AG09309 (cell line): ENCODE results near the gene SLC27A4.

ENCODE experiments used
- DNase-seq: peaks from one replicate; pipeline ENCODE4 v3.0.0-alpha.2; 2010; ENCODE audit warnings: low read depth
- H3K4me3 ChIP-seq: 2 replicates; pipeline ENCODE4 v1.5.1; 2011; ENCODE audit warnings: mild to moderate bottlenecking, low read depth, low read length, moderate library complexity; ENCODE audit not compliant: control insufficient read depth
- TF ChIP-seq, protein P1 (sequence below): IDR thresholded peaks from 2 replicates; pipeline ENCODE4 v1.5.1; 2011; ENCODE audit warnings: mild to moderate bottlenecking, low read depth, low read length, inconsistent platforms; ENCODE audit not compliant: insufficient read depth, control insufficient read depth; ENCODE audit errors: missing control alignments

Gene SLC27A4

DNA sequence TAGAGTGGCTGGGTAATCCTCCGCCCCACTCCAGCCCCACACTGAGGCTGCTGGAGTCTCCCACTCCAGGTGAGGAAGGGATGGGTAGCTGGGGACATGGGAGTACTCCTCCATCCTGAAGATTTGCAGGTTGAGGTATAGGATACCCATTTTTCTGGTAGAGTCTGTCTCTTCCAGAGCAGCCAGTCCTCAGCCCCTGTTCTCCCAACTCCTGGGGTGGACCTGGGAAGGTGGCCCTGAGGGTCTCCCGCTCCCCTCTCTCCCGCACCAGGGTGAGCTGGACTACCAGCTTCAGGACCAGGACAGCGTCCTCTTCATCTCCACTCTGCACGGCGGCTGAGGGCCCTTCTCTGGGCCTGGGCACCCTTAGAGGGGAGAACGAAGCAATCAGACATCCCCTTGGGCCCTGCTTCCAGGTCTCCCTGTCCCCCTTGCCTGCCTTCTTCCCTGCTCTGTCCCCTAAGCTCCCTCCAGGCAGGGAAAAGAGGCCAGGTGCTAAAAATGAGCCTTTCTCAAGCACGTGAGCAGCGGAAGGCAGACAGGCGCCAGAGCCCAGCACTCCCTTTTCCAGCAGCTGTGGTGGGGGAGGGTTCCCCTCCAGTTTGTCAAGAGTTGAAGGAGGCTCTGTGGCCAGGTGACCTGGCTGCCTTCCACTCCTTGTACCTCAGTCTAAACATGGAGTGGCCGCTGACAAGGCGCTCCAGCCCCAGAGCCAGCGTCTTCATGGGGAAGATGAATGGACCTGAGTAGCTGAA lies 49.2 kb downstream of the SLC27A4 start:
- H3K4me3 ChIP-seq: no peak overlapping the region
- no peak for DNase-seq
- TF ChIP-seq, protein P1, sequence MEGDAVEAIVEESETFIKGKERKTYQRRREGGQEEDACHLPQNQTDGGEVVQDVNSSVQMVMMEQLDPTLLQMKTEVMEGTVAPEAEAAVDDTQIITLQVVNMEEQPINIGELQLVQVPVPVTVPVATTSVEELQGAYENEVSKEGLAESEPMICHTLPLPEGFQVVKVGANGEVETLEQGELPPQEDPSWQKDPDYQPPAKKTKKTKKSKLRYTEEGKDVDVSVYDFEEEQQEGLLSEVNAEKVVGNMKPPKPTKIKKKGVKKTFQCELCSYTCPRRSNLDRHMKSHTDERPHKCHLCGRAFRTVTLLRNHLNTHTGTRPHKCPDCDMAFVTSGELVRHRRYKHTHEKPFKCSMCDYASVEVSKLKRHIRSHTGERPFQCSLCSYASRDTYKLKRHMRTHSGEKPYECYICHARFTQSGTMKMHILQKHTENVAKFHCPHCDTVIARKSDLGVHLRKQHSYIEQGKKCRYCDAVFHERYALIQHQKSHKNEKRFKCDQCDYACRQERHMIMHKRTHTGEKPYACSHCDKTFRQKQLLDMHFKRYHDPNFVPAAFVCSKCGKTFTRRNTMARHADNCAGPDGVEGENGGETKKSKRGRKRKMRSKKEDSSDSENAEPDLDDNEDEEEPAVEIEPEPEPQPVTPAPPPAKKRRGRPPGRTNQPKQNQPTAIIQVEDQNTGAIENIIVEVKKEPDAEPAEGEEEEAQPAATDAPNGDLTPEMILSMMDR: no peak

- H3K4me3 ChIP-seq: no peak overlapping the region
- no peak for DNase-seq
- TF ChIP-seq, protein P1: no peak
These were observed 50.0 kb downstream of the SLC27A4 start for GRCh38 chr9:128390150-128390812.

DNA sequence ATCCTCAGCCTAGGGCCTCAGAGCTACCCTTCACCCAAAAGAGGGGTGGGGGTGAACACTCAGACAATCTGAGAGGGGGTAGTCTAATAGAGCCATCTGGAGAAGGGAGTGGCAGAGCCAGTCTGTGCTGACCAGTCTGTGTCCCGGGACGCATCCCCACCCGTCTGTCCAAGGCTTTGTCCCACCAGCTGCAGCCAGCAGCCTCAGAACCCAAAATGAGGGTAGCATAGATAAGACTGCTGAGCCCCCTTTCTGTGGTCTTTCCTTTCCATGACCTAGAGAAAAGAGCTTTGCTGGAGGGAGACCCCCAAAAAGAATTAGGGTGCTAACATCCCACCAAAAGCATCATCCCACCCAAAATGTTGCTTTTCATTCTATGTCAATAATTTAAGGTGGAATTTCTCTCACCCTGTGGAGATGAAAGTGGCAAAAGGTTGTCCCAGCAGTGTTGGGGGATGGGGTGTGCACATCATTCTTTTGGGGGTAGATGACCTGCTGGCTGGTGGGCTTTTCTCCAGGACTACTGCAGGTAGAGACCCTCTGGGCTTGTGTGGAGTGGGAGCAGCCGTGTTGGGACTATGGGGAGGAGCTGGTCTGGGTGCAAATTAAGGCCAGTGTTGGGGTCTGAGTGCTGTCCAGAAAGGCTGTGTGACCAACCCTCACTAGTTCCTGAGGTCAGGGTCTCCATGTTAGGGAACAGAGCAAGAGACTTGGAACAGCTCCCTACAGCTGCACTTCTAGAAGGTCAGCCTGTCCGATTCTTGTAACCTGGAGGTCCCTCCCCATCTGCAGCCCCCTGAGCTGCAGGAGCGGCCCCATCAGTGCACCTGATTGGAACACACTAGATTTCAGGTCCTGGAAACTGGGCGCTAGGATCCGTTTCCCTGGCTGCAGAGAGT lies 50.7 kb downstream of the SLC27A4 start:
- DNase-seq: no peak
- TF ChIP-seq, protein P1: no peak
- H3K4me3 ChIP-seq: no peak overlapping the region

- TF ChIP-seq, protein P1: no peak
- no peak overlapping the region for H3K4me3 ChIP-seq
- no peak for DNase-seq
These were observed 51.6 kb downstream of the SLC27A4 start for GRCh38 chr9:128391956-128392301.

DNA sequence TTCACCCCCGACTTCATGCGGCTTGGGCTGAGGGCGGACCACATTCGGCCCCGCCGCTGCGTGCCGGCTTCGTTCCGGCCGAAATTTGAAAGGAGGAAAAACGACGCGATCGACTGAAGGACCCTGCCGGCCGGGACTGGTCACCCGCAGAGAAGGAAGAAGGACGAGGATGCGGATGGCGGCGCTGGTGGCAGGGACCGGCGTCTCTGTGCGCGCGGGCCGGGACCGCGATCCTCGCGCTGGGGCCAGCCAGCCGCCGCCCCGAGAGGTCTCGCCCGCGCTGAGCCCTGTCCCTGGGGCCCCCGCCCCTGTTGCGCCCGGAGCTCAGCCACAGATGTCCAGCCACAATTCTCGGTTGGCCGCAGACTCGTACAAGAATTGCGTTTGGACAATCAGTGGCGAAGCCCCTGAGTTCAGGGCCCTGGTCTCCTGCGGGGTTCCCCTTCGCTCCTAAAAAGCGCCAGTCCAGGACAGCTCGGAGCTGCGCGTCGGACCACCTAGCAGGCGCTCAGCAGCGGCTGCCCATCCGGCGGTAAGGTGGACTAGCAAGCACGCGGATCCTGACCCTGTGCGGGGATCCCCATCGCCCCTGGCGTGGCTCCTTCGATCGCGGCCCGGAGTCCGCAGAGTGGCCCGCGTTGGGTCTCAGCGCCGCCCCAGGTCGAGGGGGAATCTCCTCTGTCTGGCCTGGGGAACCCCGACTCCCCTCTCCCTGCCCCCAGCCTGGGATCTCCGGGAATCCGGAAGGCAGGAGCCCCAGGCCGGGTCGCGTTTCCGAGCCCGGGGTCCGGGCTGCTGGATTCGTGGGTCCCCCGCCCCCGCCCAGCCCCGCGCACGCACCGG lies 52.2 kb downstream of the SLC27A4 start:
- no peak for DNase-seq
- TF ChIP-seq, protein P1: no peak
- H3K4me3 ChIP-seq: no peak overlapping the region
